ENCODE measurements around the gene POLA1.

The POLA1 gene

GRCh38 chrX:25026576-25026975 is 332.9 kb downstream of the POLA1 start:
- no peak for DNase-seq (ENCODE audit: low read depth)

DNA sequence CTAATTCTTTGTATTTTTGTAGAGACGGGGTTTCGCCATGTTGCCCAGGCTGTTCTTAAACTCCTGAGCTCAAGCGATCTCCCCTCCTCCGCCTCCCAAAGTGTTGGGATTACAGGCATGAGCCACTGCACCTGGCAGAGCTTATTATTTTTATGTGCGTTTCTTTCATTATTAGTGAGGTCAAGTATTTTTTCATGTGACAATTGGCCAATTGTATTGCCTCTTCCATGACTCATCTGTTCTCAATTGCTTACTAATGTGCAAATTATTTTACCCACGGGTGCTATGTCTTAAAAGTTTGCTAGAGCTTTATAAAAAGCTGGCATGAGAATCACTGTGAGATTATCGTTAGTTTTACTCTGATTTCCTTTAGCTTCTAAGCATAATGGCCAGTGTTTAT is 335.0 kb downstream of the POLA1 start:
- peak; percentile 17 for DNase-seq (ENCODE audit: low read depth)

DNA sequence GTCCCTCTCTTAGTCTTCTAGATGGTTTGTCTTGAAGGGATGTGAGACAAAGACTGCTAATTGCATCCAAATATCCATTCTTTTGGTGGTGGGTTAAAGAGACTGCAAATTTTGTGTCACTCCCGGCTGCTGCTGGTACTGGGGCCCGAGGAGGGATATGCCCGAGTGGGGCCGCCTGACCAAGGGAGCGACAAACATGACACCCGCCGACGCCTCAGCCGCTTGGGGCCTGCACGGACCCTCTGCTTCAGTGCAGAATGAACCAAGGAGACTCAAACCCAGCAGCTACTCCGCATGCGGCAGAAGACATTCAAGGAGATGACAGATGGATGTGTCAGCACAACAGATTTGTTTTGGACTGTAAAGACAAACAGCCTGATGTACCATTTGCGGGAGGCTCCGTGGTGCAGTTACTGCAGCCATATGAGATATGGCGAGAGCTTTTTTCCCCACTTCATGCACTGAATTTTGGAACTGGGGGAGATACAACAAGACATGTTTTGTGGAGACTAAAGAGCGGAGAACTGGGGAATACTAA is 335.6 kb downstream of the POLA1 start:
- no peak for DNase-seq (ENCODE audit: low read depth)

DNA sequence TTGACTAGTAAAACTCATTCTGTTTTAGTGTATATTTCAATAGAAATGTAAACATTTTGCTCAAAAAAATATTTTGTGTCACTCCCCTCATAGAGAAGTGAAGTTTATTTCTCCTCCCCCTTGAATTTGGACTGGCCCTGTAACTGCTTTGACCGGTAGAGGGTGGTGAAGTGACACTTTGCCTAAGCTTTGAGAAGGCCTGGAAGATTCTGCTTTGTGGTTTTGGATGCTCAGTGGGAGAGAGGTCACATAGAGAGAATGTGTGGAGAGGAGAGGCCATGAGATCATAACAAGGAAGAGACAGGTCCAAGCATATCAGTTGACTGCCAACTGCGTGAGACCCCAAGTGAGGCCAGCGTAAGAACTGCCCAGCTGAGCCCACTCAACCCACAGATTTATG is 341.2 kb downstream of the POLA1 start:
- no peak for DNase-seq (ENCODE audit: low read depth)

GRCh38 chrX:25039036-25039435 is 345.3 kb downstream of the POLA1 start:
- no peak for DNase-seq (ENCODE audit: low read depth)

DNA sequence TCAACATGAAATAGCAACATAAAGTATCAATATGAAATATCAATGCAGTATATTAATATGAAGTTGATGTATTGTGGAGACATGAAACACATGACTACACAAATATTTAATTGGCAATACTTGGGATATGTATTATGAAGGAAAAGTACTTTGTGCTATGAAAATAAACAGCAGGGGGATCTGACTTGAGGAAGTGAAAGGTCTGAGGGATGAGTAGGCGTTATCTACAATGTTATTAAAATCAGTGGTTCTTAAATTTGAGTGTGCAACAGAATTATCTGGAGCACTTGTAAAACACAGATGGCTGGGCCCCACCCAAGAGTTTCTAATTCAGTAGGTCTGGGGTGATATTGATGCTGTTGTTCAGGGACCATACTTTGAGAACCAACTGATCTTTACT is 349.5 kb downstream of the POLA1 start:
- DNase-seq (ENCODE audit: low read depth), result no peak
